HEK293 (cell line): ENCODE results near the gene LPCAT4.

Source experiments
- GFI1B ChIP-seq: fragments of 450-650 bp; formaldehyde crosslinking; IDR thresholded peaks from 2 replicates; pipeline ENCODE4 v1.5.1; 2016; ENCODE audit warnings: missing biosample characterization, missing genetic modification characterization
- HOXD13 ChIP-seq: sonication (generic); formaldehyde crosslinking; IDR thresholded peaks from 2 replicates; pipeline ENCODE4 v1.8.0; 2022; ENCODE audit warnings: missing genetic modification reagents, borderline replicate concordance
- KLF10 ChIP-seq: fragments of 450-650 bp; IDR thresholded peaks from 2 replicates; pipeline ENCODE4 v1.5.1; 2018; ENCODE audit warnings: missing biosample characterization, mild to moderate bottlenecking, missing genetic modification characterization
- KLF8 ChIP-seq: fragments of 450-650 bp; formaldehyde crosslinking; IDR thresholded peaks from 2 replicates; pipeline ENCODE4 v1.5.1; 2016; ENCODE audit warnings: missing biosample characterization, missing genetic modification characterization
- PRDM1 ChIP-seq: fragments of 450-650 bp; formaldehyde crosslinking; IDR thresholded peaks from 2 replicates; pipeline ENCODE4; 2016; ENCODE audit warnings: missing biosample characterization, missing genetic modification characterization
- PRDM10 ChIP-seq: fragments of 450-650 bp; formaldehyde crosslinking; IDR thresholded peaks from 2 replicates; pipeline ENCODE4 v1.5.1; 2016; ENCODE audit warnings: missing biosample characterization, missing genetic modification characterization
- RBAK ChIP-seq: fragments of 450-650 bp; formaldehyde crosslinking; IDR thresholded peaks from 2 replicates; pipeline ENCODE4 v1.5.1; 2016; ENCODE audit warnings: missing biosample characterization, missing genetic modification characterization
- REPIN1 ChIP-seq: fragments of 450-650 bp; formaldehyde crosslinking; IDR thresholded peaks from 2 replicates; pipeline ENCODE4 v1.5.1; 2017; ENCODE audit warnings: missing biosample characterization, missing genetic modification characterization, low read depth
- REST ChIP-seq: fragments of 450-650 bp; formaldehyde crosslinking; IDR thresholded peaks from 2 replicates; pipeline ENCODE4 v1.5.1; 2016; ENCODE audit warnings: missing biosample characterization, missing genetic modification characterization
- SCRT2 ChIP-seq: fragments of 450-650 bp; formaldehyde crosslinking; IDR thresholded peaks from 2 replicates; pipeline ENCODE4 v1.5.1; 2016; ENCODE audit warnings: missing biosample characterization, missing genetic modification characterization
- SP2 ChIP-seq: fragments of 450-650 bp; formaldehyde crosslinking; IDR thresholded peaks from 2 replicates; pipeline ENCODE4 v1.5.1; 2016; ENCODE audit warnings: missing biosample characterization, missing genetic modification characterization
- SP7 ChIP-seq: fragments of 450-650 bp; formaldehyde crosslinking; IDR thresholded peaks from 2 replicates; pipeline ENCODE4 v1.5.1; 2016; ENCODE audit warnings: missing biosample characterization, missing genetic modification characterization
- TCF7L2 ChIP-seq: IDR thresholded peaks from 2 replicates; pipeline ENCODE4 v1.6.1; 2011; ENCODE audit warnings: low read depth, mild to moderate bottlenecking, inconsistent platforms, low read length, moderate library complexity, borderline replicate concordance
- ZBTB44 ChIP-seq: fragments of 450-650 bp; IDR thresholded peaks from 2 replicates; pipeline ENCODE4 v1.5.1; 2018; ENCODE audit warnings: missing biosample characterization, mild to moderate bottlenecking, missing genetic modification characterization
- ZFHX2 ChIP-seq: fragments of 450-650 bp; formaldehyde crosslinking; conservative IDR thresholded peaks from 2 replicates; pipeline ENCODE4 v1.5.1; 2016; ENCODE audit warnings: missing biosample characterization, missing genetic modification characterization
- ZFP3 ChIP-seq: fragments of 450-650 bp; formaldehyde crosslinking; IDR thresholded peaks from 2 replicates; pipeline ENCODE4 v1.5.1; 2016; ENCODE audit warnings: low read depth, missing biosample characterization, missing genetic modification characterization
- ZIC2 ChIP-seq: fragments of 450-650 bp; formaldehyde crosslinking; IDR thresholded peaks from 2 replicates; pipeline ENCODE4 v1.5.1; 2016; ENCODE audit warnings: missing biosample characterization, missing genetic modification characterization
- ZNF121 ChIP-seq: fragments of 450-650 bp; formaldehyde crosslinking; IDR thresholded peaks from 2 replicates; pipeline ENCODE4 v1.5.1; 2016; ENCODE audit warnings: missing biosample characterization, missing genetic modification characterization
- ZNF175 ChIP-seq: fragments of 450-650 bp; formaldehyde crosslinking; IDR thresholded peaks from 2 replicates; pipeline ENCODE4 v1.5.1; 2016; ENCODE audit warnings: missing biosample characterization, missing genetic modification characterization
- ZNF18 ChIP-seq: fragments of 450-650 bp; formaldehyde crosslinking; IDR thresholded peaks from 2 replicates; pipeline ENCODE4 v1.5.1; 2016; ENCODE audit warnings: missing biosample characterization, missing genetic modification characterization
- ZNF221 ChIP-seq: fragments of 450-650 bp; formaldehyde crosslinking; IDR thresholded peaks from 2 replicates; pipeline ENCODE4 v1.5.1; 2017; ENCODE audit warnings: missing biosample characterization, missing genetic modification characterization, borderline replicate concordance
- ZNF239 ChIP-seq: fragments of 450-650 bp; formaldehyde crosslinking; IDR thresholded peaks from 2 replicates; pipeline ENCODE4 v1.5.1; 2016; ENCODE audit warnings: missing biosample characterization, missing genetic modification characterization
- ZNF274 ChIP-seq, 2 experiments: fragments of 200-500 bp in 1 of 2; fragments of 450-650 bp in 1 of 2; sonication (Bioruptor generic) in 1 of 2; formaldehyde crosslinking in 1 of 2; IDR thresholded peaks; 2 replicates each; pipeline versions ENCODE4 v1.5.1 to v1.6.1; 2014 to 2016; ENCODE audit warnings: borderline replicate concordance in 1 of 2, inconsistent platforms in 1 of 2, low read length in 1 of 2, missing biosample characterization in 1 of 2, missing genetic modification characterization in 1 of 2
- ZNF416 ChIP-seq: fragments of 450-650 bp; formaldehyde crosslinking; IDR thresholded peaks from 2 replicates; pipeline ENCODE4 v1.5.1; 2016; ENCODE audit warnings: missing biosample characterization, missing genetic modification characterization
- ZNF501 ChIP-seq: fragments of 450-650 bp; formaldehyde crosslinking; IDR thresholded peaks from 2 replicates; pipeline ENCODE4 v1.5.1; 2016; ENCODE audit warnings: missing biosample characterization, missing genetic modification characterization
- ZNF560 ChIP-seq: fragments of 450-650 bp; formaldehyde crosslinking; IDR thresholded peaks from 2 replicates; pipeline ENCODE4 v1.5.1; 2017; ENCODE audit warnings: missing biosample characterization, missing genetic modification characterization, borderline replicate concordance
- ZNF654 ChIP-seq: fragments of 450-650 bp; formaldehyde crosslinking; IDR thresholded peaks from 2 replicates; pipeline ENCODE4 v1.5.1; 2016; ENCODE audit warnings: low read depth, missing biosample characterization, missing genetic modification characterization
- ZNF837 ChIP-seq: fragments of 450-650 bp; formaldehyde crosslinking; IDR thresholded peaks from 2 replicates; pipeline ENCODE4 v1.5.1; 2016; ENCODE audit warnings: missing biosample characterization, missing genetic modification characterization
- ZSCAN4 ChIP-seq: fragments of 450-650 bp; formaldehyde crosslinking; IDR thresholded peaks from 2 replicates; pipeline ENCODE4 v1.5.1; 2017; ENCODE audit warnings: missing biosample characterization, missing genetic modification characterization

Gene LPCAT4

GRCh38 chr15:34366271-34367065, 528 bp downstream of the LPCAT4 start (continued):
- TF ChIP-seq ZBTB44 (tag by site-specific recombination) = no peak
- TF ChIP-seq TCF7L2 = no peak
- TF ChIP-seq ZNF654 (tag by site-specific recombination) = no peak
- TF ChIP-seq ZNF416 (tag by site-specific recombination) = no peak
- TF ChIP-seq ZNF175 (tag by site-specific recombination) = no peak
- no peak for TF ChIP-seq ZNF274 (IDR thresholded peaks at IDR 0.05; ENCODE audit: low read length)
- TF ChIP-seq ZNF274 (tag by site-specific recombination; IDR thresholded peaks at IDR 0.05; ENCODE audit: borderline replicate concordance) = no peak
- TF ChIP-seq ZNF18 = no peak
- no peak; the same call in 1 of the 2 replicates for TF ChIP-seq KLF10 (tag by site-specific recombination)
- peak; percentile 87 for TF ChIP-seq ZFHX2 (tag by site-specific recombination)
- no peak for TF ChIP-seq ZNF501 (tag by site-specific recombination)
- TF ChIP-seq RBAK (tag by site-specific recombination) = no peak
- no peak for TF ChIP-seq SCRT2 (tag by site-specific recombination)
- TF ChIP-seq ZNF239 = no peak
- no peak for TF ChIP-seq HOXD13
- TF ChIP-seq ZNF560 (tag by site-specific recombination) = no peak
- TF ChIP-seq SP2 (tag by site-specific recombination) = peak; percentile 75
- no peak for TF ChIP-seq REPIN1 (tag by site-specific recombination)
- TF ChIP-seq REST = no peak
- peak; percentile 55; the same call in 1 of the 2 replicates for TF ChIP-seq SP7
- no peak for TF ChIP-seq GFI1B (tag by site-specific recombination)
- TF ChIP-seq ZSCAN4 (tag by site-specific recombination) = no peak
- peak; percentile 29; the same call in 1 of the 2 replicates for TF ChIP-seq PRDM10 (tag by site-specific recombination)
- TF ChIP-seq PRDM1 (tag by site-specific recombination) = no peak
- TF ChIP-seq ZIC2 (tag by site-specific recombination) = peak; percentile 19; the same call in 1 of the 2 replicates
- TF ChIP-seq ZFP3 (tag by site-specific recombination) = no peak
- TF ChIP-seq ZNF837 = no peak
- TF ChIP-seq KLF8 (tag by site-specific recombination) = no peak
- no peak for TF ChIP-seq ZNF221
- TF ChIP-seq ZNF121 (tag by site-specific recombination) = no peak
